Prostate gland (tissue), 2 donors: Measurements from ENCODE around the gene TJP1.

Experiments used
- POLR2A ChIP-seq: fragments of 450-650 bp; IDR thresholded peaks from one replicate; pipeline ENCODE4 v1.6.1; 2016; ENCODE audit warnings: antibody characterized with exemption, mild to moderate bottlenecking
- POLR2AphosphoS5 ChIP-seq: sonication (generic); formaldehyde crosslinking; IDR thresholded peaks from one replicate; pipeline ENCODE4 v1.6.1; 2017; ENCODE audit warnings: antibody characterized with exemption
- TF ChIP-seq, protein P1 (sequence below), 4 experiments: fragments of 200-600 bp in 2 of 4; fragments of 450-650 bp in 2 of 4; sonication (generic) in 2 of 4; IDR thresholded peaks; 1 replicate in 3 of 4; 2 replicates in 1 of 4; pipeline ENCODE4 v1.5.1; 2016 to 2019; ENCODE audit warnings: antibody characterized with exemption in 4 of 4, mild to moderate bottlenecking in 2 of 4, moderate library complexity in 2 of 4

DNA sequence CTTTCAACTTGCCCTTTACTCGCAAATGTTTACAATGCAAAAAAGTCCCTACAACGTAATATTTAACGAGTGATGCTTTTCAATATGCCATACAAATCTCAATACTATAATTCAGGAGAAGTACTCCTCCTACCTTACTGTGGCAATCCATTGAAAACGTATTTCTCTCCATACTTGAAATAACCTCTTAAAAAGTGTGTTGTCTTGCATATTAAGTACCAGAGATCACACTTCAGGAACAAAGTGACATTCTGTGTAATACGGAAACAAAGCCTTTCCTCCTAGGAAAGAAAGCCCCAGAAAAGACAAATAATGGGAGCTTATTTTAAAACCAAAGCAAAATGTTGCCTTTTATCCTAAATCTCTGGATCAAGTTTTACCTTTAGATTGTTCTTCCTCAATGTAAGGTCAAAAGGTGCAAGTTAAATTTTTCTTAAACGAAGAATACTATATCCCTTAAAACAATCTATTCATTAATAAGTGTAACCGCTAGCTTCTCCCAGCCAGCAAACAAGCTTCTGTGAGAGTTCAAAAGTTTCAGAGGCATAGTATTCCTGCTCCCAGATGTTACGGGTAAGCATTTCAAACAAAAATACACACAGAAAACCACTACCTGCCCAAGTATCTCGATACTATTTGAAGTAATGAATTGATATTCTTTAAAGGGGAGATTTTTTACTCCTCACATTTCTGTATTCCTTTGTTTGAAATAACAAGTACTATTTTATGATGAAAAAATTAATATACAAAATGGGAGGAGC is 1.7 kb downstream of the TJP1 start:
- TF ChIP-seq, protein P1, sequence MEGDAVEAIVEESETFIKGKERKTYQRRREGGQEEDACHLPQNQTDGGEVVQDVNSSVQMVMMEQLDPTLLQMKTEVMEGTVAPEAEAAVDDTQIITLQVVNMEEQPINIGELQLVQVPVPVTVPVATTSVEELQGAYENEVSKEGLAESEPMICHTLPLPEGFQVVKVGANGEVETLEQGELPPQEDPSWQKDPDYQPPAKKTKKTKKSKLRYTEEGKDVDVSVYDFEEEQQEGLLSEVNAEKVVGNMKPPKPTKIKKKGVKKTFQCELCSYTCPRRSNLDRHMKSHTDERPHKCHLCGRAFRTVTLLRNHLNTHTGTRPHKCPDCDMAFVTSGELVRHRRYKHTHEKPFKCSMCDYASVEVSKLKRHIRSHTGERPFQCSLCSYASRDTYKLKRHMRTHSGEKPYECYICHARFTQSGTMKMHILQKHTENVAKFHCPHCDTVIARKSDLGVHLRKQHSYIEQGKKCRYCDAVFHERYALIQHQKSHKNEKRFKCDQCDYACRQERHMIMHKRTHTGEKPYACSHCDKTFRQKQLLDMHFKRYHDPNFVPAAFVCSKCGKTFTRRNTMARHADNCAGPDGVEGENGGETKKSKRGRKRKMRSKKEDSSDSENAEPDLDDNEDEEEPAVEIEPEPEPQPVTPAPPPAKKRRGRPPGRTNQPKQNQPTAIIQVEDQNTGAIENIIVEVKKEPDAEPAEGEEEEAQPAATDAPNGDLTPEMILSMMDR (IDR thresholded peaks at IDR 0.05) = no peak
- no peak for TF ChIP-seq POLR2A
- TF ChIP-seq POLR2AphosphoS5 = no peak
